ENCODE results near the gene ZBTB38.

Gene ZBTB38

GRCh38 chr3:141368062-141368924 is at the start of gene ZBTB38:
Gene ZBTB38 (plus strand): TSS chr3:141368504. CDS start chr3:141442389, 73,885 bp downstream.
- H2AFZ ChIP-seq (ENCODE audit: low read depth, low read length), result no peak within 1 kb of the TSS
- H3K27ac ChIP-seq (ENCODE audit: low read length), result no peak within 1 kb of the TSS
- no peak within 1 kb of the TSS for H3K4me2 ChIP-seq (ENCODE audit: insufficient read depth, low read length)
- no peak within 1 kb of the TSS for H3K9ac ChIP-seq (ENCODE audit: low read depth, low read length)
- H4K20me1 ChIP-seq (ENCODE audit: insufficient read depth, low read length), result no peaks in the 10 kb centered on the region
- no peak for ATAC-seq (ENCODE audit: insufficient read depth, low read depth)
- no peak for TF ChIP-seq CTCF (IDR thresholded peaks at IDR 0.05; ENCODE audit: borderline replicate concordance, extremely low read depth, low read length, poor library complexity, severe bottlenecking)
- no peak for TF ChIP-seq EZH2 (IDR thresholded peaks at IDR 0.05; ENCODE audit: borderline replicate concordance, low read depth, low read length, severe bottlenecking)
- H3K4me3 ChIP-seq (ENCODE audit: low read depth in 1 of 2, low read length in 2 of 2), result no peak within 1 kb of the TSS
- no peaks in the 10 kb centered on the region for H3K79me2 ChIP-seq (ENCODE audit: insufficient read depth, low read length)
- H3K9me3 ChIP-seq (ENCODE audit: insufficient read depth, low read length, severe bottlenecking), result no peaks in the 10 kb centered on the region
- H3K27me3 ChIP-seq (ENCODE audit: insufficient read depth, low read length, poor library complexity), result no peaks in the 10 kb centered on the region
- DNase-seq, result no peak
- H3K4me1 ChIP-seq (ENCODE audit: insufficient read depth, low read length), result no peaks in the 10 kb centered on the region
- no peaks in the 10 kb centered on the region for H3K36me3 ChIP-seq (ENCODE audit: insufficient read depth, low read length)

- Histone ChIP-seq H3K79me2 (ENCODE audit: insufficient read depth, low read length) (no peaks in the 10 kb centered on the region), H3K4me2 (ENCODE audit: insufficient read depth, low read length) (no peak overlapping the region), H3K4me1 (ENCODE audit: insufficient read depth, low read length) (no peaks in the 10 kb centered on the region), H3K9me3 (ENCODE audit: insufficient read depth, low read length, severe bottlenecking) (no peaks in the 10 kb centered on the region), H2AFZ (ENCODE audit: low read depth, low read length) (no peak overlapping the region), H3K9ac (ENCODE audit: low read depth, low read length) (no peak overlapping the region), H3K27me3 (ENCODE audit: insufficient read depth, low read length, poor library complexity) (no peaks in the 10 kb centered on the region), H3K27ac (ENCODE audit: low read length) (no peak overlapping the region), H3K36me3 (ENCODE audit: insufficient read depth, low read length) (no peaks in the 10 kb centered on the region), H3K4me3 (ENCODE audit: low read depth in 1 of 2, low read length in 2 of 2) (no peak overlapping the region), H4K20me1 (ENCODE audit: insufficient read depth, low read length) (no peaks in the 10 kb centered on the region)
- no peak; the same call in 2 of the 3 replicates for ATAC-seq (ENCODE audit: insufficient read depth, low read depth)
- no peak for TF ChIP-seq CTCF (IDR thresholded peaks at IDR 0.05; ENCODE audit: borderline replicate concordance, extremely low read depth, low read length, poor library complexity, severe bottlenecking)
- TF ChIP-seq EZH2 (IDR thresholded peaks at IDR 0.05; ENCODE audit: borderline replicate concordance, low read depth, low read length, severe bottlenecking), result no peak
- DNase-seq, result no peak
These were observed 47.8 kb upstream of the ZBTB38 start for GRCh38 chr3:141320399-141321108.

GRCh38 chr3:141321109-141321497 is 47.2 kb upstream of the ZBTB38 start:
- no peak overlapping the region for H2AFZ ChIP-seq (ENCODE audit: low read depth, low read length)
- no peak overlapping the region for H3K4me2 ChIP-seq (ENCODE audit: insufficient read depth, low read length)
- ATAC-seq (ENCODE audit: insufficient read depth, low read depth), result no peak
- H3K4me3 ChIP-seq (ENCODE audit: low read depth in 1 of 2, low read length in 2 of 2), result no peak overlapping the region
- no peak overlapping the region for H3K27ac ChIP-seq (ENCODE audit: low read length)
- H4K20me1 ChIP-seq (ENCODE audit: insufficient read depth, low read length), result no peaks in the 10 kb centered on the region
- H3K36me3 ChIP-seq (ENCODE audit: insufficient read depth, low read length), result no peaks in the 10 kb centered on the region
- H3K4me1 ChIP-seq (ENCODE audit: insufficient read depth, low read length), result no peaks in the 10 kb centered on the region
- no peak for DNase-seq
- H3K27me3 ChIP-seq (ENCODE audit: insufficient read depth, low read length, poor library complexity), result no peaks in the 10 kb centered on the region
- TF ChIP-seq CTCF (IDR thresholded peaks at IDR 0.05; ENCODE audit: borderline replicate concordance, extremely low read depth, low read length, poor library complexity, severe bottlenecking) (no peak), EZH2 (IDR thresholded peaks at IDR 0.05; ENCODE audit: borderline replicate concordance, low read depth, low read length, severe bottlenecking) (no peak)
- H3K9ac ChIP-seq (ENCODE audit: low read depth, low read length), result no peak overlapping the region
- H3K79me2 ChIP-seq (ENCODE audit: insufficient read depth, low read length), result no peaks in the 10 kb centered on the region
- no peaks in the 10 kb centered on the region for H3K9me3 ChIP-seq (ENCODE audit: insufficient read depth, low read length, severe bottlenecking)
